GM12878 (cell line): ENCODE results near the gene ARHGAP26. TPM values are rescaled to one million over a fixed set of nuclear protein-coding genes. Genes with fewer than 3 reads are reported as not detected.

Experiments
- BCLAF1 ChIP-seq: fragments of 450-650 bp; IDR thresholded peaks from 2 replicates; pipeline ENCODE4 v1.6.1; 2017; ENCODE audit warnings: antibody characterized with exemption, mild to moderate bottlenecking, moderate library complexity
- CEBPB ChIP-seq, 2 experiments: fragments of 150-350 bp in 1 of 2; IDR thresholded peaks; 2 replicates each; pipeline ENCODE4 v1.6.1; 2012 to 2014; ENCODE audit warnings: low read depth in 2 of 2, low read length in 2 of 2, borderline replicate concordance in 1 of 2, inconsistent platforms in 1 of 2
- ESRRA ChIP-seq: IDR thresholded peaks from 2 replicates; pipeline ENCODE4 v1.6.1; 2012; ENCODE audit warnings: mild to moderate bottlenecking, low read length, improper control_type of control experiment
- ETV6 ChIP-seq, 2 experiments: fragments of 450-650 bp in 1 of 2; IDR thresholded peaks in 1 of 2; conservative IDR thresholded peaks in 1 of 2; 2 replicates each; pipeline ENCODE4 v1.6.1; 2014; ENCODE audit warnings: antibody characterized with exemption in 1 of 2, borderline replicate concordance in 1 of 2, low read depth in 1 of 2, mild to moderate bottlenecking in 1 of 2, moderate library complexity in 1 of 2
- HDAC6 ChIP-seq: fragments of 200-600 bp; sonication (generic); IDR thresholded peaks from one replicate; pipeline ENCODE4 v1.8.0; 2017; ENCODE audit warnings: antibody characterized with exemption; ENCODE audit not compliant: unreplicated experiment
- KLF5 ChIP-seq: fragments of 450-650 bp; IDR thresholded peaks from 2 replicates; pipeline ENCODE4 v1.6.1; 2014; ENCODE audit warnings: mild to moderate bottlenecking; ENCODE audit not compliant: partially characterized antibody
- MTA3 ChIP-seq: IDR thresholded peaks from 2 replicates; pipeline ENCODE4 v1.6.1; 2012; ENCODE audit warnings: low read length, inconsistent platforms, borderline replicate concordance
- NFIC ChIP-seq: IDR thresholded peaks from 2 replicates; pipeline ENCODE4 v1.6.1; 2012; ENCODE audit warnings: low read depth, mild to moderate bottlenecking, inconsistent platforms, low read length, moderate library complexity
- NFYA ChIP-seq: IDR thresholded peaks from 2 replicates; pipeline ENCODE4 v1.6.1; 2011; ENCODE audit warnings: low read depth, mild to moderate bottlenecking, low read length, improper control_type of control experiment, borderline replicate concordance
- POLR2AphosphoS2 ChIP-seq: IDR thresholded peaks from 2 replicates; pipeline ENCODE4 v1.6.1; 2011; ENCODE audit warnings: low read depth, mild to moderate bottlenecking, low read length, improper control_type of control experiment, moderate library complexity
- POU2F2 ChIP-seq: IDR thresholded peaks from 3 replicates; pipeline ENCODE4 v1.6.1; 2011; ENCODE audit warnings: low read depth, mild to moderate bottlenecking, low read length, borderline replicate concordance
- RFX5 ChIP-seq: IDR thresholded peaks from 2 replicates; pipeline ENCODE4 v1.6.1; 2011; ENCODE audit warnings: low read depth, low read length, improper control_type of control experiment
- SRF ChIP-seq, 2 experiments: IDR thresholded peaks; 2 replicates each; pipeline ENCODE4 v1.6.1; 2011; ENCODE audit warnings: low read depth in 2 of 2, low read length in 2 of 2, mild to moderate bottlenecking in 1 of 2, moderate library complexity in 1 of 2
- TAF1 ChIP-seq: IDR thresholded peaks from 2 replicates; pipeline ENCODE4 v1.6.1; 2011; ENCODE audit warnings: mild to moderate bottlenecking, low read depth, low read length, borderline replicate concordance
- TCF12 ChIP-seq: IDR thresholded peaks from 2 replicates; pipeline ENCODE4 v1.6.1; 2011; ENCODE audit warnings: low read depth, mild to moderate bottlenecking, low read length
- ZNF384 ChIP-seq: IDR thresholded peaks from 2 replicates; pipeline ENCODE4 v1.6.1; 2012; ENCODE audit warnings: low read depth, mild to moderate bottlenecking, low read length, improper control_type of control experiment, borderline replicate concordance
- polyA plus RNA-seq, 11 experiments: library from polyadenylated mRNA; depleted of rRNA in 4 of 11; unstranded in 6 of 11; stranded (reverse) in 5 of 11; fragments of >200 nt; fragmentation: Nextera tagmentation in 4 of 11; fragmentation: Illumina TruSeq in 1 of 11; extraction: Ambion mirVana in 4 of 11; extraction: Trizol in 1 of 11; gene quantifications; 1 replicate in 1 of 11; 2 replicates in 10 of 11; pipeline versions ENCODE4 v1.2.1 to v1.2.3, GENCODE V29; 2011 to 2016; ENCODE audit warnings: inconsistent platforms in 2 of 11, missing spikeins in 2 of 11, low read depth in 1 of 11
- total RNA-seq, 4 experiments: library from RNA; depleted of rRNA in 3 of 4; stranded (reverse); fragments of >200 nt in 3 of 4; fragmentation: Illumina TruSeq in 1 of 4; extraction: Trizol in 1 of 4; gene quantifications; 2 replicates each; pipeline versions ENCODE4 v1.2.1 to v1.2.3, GENCODE V29; 2013 to 2021
- TF ChIP-seq, protein P1 (sequence below): IDR thresholded peaks from 2 replicates; pipeline ENCODE4 v1.6.1; 2012; ENCODE audit warnings: low read depth, low read length, improper control_type of control experiment
- TF ChIP-seq, protein P2 (sequence below): fragments of 450-650 bp; IDR thresholded peaks from 2 replicates; pipeline ENCODE4 v1.6.1; 2014; ENCODE audit warnings: mild to moderate bottlenecking
- TF ChIP-seq, protein P3 (sequence below): IDR thresholded peaks from 2 replicates; pipeline ENCODE4 v1.6.1; 2011; ENCODE audit warnings: low read depth, mild to moderate bottlenecking, low read length, moderate library complexity, borderline replicate concordance; ENCODE audit errors: extremely low read depth
- TF ChIP-seq, protein P4 (sequence below): IDR thresholded peaks from 2 replicates; pipeline ENCODE4 v1.6.1; 2011; ENCODE audit warnings: borderline replicate concordance, low read depth, mild to moderate bottlenecking, moderate library complexity, mixed read lengths, low read length; ENCODE audit not compliant: insufficient read depth; ENCODE audit errors: extremely low read length

The ARHGAP26 gene
- total and polyA plus RNA-seq, 10 of the 15 experiments (the other 5 are each of a cell fraction or from before 2014, with no cell fraction given), result 9.4 to 41.5 (median 19.3) TPM

DNA sequence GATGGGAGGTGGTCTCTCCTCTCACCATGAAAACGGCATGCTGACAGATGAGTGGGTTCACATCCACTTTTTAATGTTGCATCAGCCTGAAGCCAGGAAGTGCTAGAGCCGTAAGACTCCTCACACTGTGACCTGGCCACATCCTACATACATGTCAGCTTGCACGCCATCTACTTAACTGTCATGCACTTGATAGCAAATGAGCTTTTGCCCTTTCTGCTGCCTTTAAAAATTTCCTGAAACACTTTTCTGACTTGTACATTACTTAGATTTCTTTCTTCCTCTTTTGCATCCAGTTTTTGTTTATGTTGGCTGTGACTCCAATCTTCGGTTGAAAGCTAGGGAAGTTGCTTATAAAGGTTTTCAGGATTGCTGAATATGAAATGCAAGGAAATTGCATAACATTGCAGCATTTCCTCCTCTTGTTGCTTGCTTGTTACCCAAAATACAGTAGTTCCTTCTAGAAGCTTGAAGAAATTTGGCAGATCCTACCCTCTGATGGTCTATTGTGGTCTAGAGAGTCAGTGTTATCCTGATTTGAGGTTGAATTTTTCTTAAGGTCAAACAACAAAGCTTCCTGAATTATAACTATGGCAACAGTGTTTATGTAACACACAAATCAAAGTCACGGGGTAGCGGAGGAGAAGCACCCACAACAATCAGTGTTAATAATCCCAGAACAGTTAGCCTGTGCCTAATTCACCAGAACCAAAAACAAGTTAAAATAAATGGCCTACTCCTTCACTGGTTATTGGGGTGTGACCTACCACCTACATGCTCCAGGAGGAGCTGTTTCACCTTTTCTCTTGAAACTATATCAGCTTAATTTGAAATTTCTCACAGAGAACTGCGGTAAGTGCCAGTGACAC is 232.5 kb downstream of the ARHGAP26 start (continued):
- no peak for TF ChIP-seq BCLAF1
- TF ChIP-seq RFX5, result no peak
- TF ChIP-seq NFYA, result no peak
- TF ChIP-seq, protein P1, sequence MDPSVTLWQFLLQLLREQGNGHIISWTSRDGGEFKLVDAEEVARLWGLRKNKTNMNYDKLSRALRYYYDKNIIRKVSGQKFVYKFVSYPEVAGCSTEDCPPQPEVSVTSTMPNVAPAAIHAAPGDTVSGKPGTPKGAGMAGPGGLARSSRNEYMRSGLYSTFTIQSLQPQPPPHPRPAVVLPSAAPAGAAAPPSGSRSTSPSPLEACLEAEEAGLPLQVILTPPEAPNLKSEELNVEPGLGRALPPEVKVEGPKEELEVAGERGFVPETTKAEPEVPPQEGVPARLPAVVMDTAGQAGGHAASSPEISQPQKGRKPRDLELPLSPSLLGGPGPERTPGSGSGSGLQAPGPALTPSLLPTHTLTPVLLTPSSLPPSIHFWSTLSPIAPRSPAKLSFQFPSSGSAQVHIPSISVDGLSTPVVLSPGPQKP, result no peak
- no peak for TF ChIP-seq TAF1
- peak; percentile 69 for TF ChIP-seq TCF12
- peak in 1 of 2 experiments; percentile 47; a peak in 1 of 4 replicates for TF ChIP-seq ETV6 (conservative IDR thresholded peaks at IDR 0.05 in 1 of 2, IDR thresholded peaks at IDR 0.05 in 1 of 2; ENCODE audit: borderline replicate concordance in 1 of 2, low read depth in 1 of 2)
- TF ChIP-seq CEBPB (IDR thresholded peaks at IDR 0.05; ENCODE audit: borderline replicate concordance in 1 of 2, low read depth in 2 of 2, low read length in 2 of 2), result peak in 1 of 2 experiments; percentile 65; a peak in 1 of 4 replicates
- TF ChIP-seq, protein P2, sequence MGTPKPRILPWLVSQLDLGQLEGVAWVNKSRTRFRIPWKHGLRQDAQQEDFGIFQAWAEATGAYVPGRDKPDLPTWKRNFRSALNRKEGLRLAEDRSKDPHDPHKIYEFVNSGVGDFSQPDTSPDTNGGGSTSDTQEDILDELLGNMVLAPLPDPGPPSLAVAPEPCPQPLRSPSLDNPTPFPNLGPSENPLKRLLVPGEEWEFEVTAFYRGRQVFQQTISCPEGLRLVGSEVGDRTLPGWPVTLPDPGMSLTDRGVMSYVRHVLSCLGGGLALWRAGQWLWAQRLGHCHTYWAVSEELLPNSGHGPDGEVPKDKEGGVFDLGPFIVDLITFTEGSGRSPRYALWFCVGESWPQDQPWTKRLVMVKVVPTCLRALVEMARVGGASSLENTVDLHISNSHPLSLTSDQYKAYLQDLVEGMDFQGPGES, result no peak
- no peak; the same call in 1 of the 2 replicates for TF ChIP-seq ESRRA
- TF ChIP-seq, protein P3, sequence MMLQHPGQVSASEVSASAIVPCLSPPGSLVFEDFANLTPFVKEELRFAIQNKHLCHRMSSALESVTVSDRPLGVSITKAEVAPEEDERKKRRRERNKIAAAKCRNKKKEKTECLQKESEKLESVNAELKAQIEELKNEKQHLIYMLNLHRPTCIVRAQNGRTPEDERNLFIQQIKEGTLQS, result no peak
- TF ChIP-seq, protein P4, sequence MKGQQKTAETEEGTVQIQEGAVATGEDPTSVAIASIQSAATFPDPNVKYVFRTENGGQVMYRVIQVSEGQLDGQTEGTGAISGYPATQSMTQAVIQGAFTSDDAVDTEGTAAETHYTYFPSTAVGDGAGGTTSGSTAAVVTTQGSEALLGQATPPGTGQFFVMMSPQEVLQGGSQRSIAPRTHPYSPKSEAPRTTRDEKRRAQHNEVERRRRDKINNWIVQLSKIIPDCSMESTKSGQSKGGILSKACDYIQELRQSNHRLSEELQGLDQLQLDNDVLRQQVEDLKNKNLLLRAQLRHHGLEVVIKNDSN, result no peak
- TF ChIP-seq POU2F2, result peak; percentile 81; the same call in 2 of the 3 replicates
- no peak for TF ChIP-seq SRF (IDR thresholded peaks at IDR 0.05; ENCODE audit: low read depth in 2 of 2, low read length in 2 of 2)
- TF ChIP-seq HDAC6, result no peak
- TF ChIP-seq MTA3, result 0 out of 2 replicates have a peak, but pooled peaks have one; percentile 16
- peak; percentile 6 for TF ChIP-seq KLF5
- TF ChIP-seq NFIC, result peak; percentile 40; the same call in 1 of the 2 replicates
- TF ChIP-seq POLR2AphosphoS2, result no peak
- TF ChIP-seq ZNF384, result no peak
